HG03521 (cell line): ENCODE results near the gene HECTD4.
"Not testable (repeated sequence)": the region's sequence is repeated elsewhere in the genome, so short reads cannot be mapped to it uniquely, and the experiment has no call there.

ENCODE experiments used
- ATAC-seq: cut with Tn5 transposase; IDR thresholded peaks from one replicate; pipeline ENCODE4 v1.9.1; 2021; ENCODE audit warnings: mild to moderate bottlenecking, moderate library complexity; ENCODE audit not compliant: unreplicated experiment

Gene HECTD4

GRCh38 chr12:112164011-112164660 is 218.1 kb downstream of the HECTD4 start:
- ATAC-seq = no peak

- no peak for ATAC-seq
These were observed 218.7 kb downstream of the HECTD4 start for GRCh38 chr12:112163471-112163991.

DNA sequence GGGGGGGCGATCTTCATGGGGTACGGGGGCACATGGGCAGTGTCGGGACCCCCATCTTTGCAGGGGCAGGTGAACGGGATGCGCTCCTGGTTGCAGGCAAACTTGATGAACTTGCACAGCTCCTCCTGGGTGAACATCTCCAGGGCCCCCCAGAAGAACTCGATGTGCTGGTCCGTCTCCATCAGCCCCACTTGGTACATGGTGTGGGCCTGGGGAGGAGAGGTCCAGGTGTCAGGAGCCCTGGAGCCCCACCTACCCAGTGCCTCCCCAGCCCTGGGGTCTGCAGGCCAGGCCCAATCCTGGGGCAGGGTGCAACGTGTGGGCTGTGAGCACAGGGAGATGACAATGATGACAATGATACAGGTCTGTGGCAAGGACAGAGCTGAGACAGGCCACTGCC is 219.2 kb downstream of the HECTD4 start:
- no peak for ATAC-seq

- ATAC-seq = no peak
These were observed 219.9 kb downstream of the HECTD4 start for GRCh38 chr12:112162241-112162790.

GRCh38 chr12:112161711-112162110 is 220.5 kb downstream of the HECTD4 start:
- no peak for ATAC-seq

DNA sequence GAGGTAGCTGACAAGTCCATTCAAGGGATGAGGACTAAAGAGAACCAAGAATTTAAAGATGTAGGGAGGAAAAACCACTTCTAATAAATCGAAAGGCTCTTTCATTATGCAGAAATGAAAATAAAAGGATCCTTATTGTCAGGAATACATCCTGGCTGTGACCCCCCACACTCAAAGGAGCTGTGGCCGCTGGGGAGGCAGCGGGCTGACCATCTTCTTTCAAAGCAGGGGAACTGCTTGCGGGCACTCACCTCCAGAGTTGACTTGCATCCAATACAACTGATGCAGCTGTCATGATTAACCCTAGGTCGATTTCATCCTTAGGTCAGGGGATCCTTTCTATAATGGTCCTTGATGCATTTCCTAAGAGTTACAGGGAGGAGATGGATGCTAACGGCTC is 221.6 kb downstream of the HECTD4 start:
- ATAC-seq = no peak

GRCh38 chr12:112159146-112159541 is 223.1 kb downstream of the HECTD4 start:
- ATAC-seq = no peak

DNA sequence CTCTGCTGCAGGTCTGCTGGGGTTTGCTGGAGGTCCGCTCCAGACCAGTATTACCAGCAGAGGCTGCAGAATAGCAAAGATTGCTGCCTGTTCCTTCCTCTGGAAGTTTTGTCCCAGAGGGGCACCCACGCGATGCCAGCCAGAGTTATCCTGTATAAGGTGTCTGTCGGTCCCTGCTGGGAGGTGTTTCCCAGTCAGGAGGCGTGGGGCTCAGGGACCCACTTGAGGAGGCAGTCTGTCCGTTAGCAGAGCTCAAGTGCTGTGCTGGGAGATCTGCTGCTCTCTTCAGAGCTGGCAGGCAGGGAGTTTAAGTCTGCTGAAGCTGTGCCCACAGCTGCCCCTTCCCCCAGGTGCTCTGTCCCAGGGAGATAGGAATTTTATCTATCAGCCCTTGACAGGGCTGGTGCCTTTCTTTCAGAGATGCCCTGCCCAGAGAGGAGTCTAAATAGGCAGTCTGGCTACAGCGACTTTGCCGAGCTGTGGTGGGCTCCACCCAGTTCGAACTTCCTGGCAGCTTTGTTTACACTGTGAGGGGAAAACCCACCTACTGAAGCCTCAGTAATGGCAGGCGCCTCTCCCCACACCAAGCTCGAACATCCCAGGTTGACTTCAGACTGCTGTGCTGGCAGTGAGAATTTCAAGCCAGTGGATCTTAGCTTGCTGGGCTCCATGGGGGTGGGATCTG is 223.6 kb downstream of the HECTD4 start:
- ATAC-seq = not testable (repeated sequence)

GRCh38 chr12:112153893-112154219 is 228.4 kb downstream of the HECTD4 start:
- no peak for ATAC-seq

DNA sequence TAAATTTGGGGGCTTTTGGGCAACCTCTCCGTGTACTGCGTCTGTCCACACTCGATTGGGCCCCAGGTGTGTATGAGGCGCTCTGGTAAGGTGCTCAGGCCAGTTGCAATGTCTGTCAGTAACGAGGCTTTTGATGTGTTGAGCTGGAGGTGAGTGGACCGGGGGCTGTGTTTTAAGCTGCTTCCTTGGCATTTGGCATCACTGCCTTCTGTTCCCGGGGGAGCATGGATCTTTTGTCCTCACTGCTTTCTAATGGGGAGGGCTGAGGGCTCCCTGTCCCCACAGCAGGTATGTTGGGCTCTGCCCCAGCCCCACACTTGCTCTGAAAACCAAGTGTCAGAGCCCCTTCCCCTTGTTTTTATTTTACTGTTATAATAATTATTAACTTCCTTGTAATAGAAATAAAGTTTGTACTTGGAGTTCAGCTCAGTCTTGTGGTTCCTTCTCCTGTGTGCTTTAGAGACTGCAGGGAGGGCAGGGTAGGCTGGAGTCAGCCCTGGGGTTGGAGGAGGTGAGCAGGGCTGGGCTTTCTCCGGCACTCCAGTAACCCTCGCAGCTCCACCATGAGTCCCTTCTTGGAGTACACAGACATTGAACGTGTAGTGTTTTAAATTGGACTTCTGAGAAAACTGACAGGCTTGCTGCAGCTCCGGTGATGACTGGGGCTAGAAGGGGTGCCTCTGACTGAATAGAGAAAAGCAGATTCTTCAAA is 228.9 kb downstream of the HECTD4 start:
- ATAC-seq = no peak

DNA sequence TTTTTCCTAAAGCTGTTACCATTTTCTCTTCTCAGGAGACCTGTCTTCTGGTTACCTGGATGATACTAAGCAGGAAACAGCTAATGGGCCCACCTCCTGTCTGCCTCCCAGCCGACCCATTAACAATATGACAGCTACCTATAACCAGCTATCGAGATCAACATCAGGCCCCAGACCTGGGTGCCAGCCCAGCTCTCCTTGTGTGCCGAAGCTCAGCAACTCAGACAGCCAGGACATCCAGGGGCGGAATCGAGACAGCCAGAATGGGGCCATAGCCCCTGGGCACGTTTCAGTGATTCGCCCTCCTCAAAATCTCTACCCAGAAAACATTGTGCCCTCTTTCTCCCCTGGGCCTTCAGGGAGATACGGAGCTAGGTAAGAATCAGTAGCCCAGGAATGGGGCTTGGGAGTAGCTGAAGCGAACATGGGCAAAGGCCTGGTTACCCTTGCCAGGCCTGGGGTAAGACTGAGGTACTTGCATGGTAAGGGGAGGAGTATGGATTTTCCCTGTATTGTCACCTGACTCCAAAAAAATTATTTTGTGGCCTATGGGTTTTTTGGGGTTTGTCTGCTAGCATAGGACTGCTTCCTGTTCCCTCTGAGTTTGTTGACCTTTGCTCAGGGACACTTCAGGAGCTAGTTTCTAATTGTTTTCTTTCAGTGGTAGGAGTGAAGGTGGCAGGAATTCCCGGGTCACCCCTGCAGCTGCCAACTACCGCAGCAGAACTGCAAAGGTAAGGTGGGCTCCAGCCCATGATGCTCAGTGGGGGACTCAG is 230.3 kb downstream of the HECTD4 start:
- no peak for ATAC-seq

DNA sequence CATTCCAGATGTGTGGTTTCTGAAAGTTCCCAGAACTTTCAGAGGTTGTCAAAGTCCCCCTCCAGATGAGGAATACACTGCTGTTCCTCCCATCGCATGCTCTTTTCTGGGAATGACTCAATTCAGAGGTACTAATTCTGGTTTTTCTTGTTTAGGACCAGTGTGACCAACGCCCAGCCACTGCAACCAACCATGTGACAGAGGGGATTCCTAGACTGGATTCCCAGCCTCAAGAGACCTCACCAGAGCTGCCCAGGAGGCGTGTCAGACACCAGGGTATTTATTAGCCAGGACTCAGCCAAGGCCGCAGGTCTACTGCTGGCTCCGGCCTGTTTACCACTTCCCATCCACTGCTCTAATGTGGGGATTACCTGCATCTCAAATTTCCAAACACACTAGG is 232.6 kb downstream of the HECTD4 start:
- no peak for ATAC-seq

DNA sequence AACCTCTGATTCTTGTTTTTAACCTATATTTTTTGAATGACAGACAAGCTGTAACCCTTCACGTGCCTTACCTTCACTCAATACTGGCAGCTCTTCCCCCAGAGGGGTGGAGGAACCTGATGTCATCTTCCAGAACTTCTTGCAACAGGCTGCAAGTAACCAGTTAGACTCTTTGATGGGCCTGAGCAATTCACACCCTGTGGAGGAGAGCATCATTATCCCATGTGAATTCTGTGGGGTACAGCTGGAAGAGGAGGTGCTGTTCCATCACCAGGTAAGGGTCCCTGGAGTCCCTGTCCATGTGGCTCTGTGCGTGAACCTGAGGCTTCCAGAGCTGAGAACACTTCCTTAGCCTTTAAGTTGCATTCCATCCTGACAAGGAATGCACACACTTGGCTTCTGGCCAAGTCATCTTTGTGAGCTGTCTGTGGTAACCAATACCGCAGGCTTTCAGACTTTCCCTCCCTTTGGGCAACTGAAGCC is 234.2 kb downstream of the HECTD4 start:
- ATAC-seq = no peak

DNA sequence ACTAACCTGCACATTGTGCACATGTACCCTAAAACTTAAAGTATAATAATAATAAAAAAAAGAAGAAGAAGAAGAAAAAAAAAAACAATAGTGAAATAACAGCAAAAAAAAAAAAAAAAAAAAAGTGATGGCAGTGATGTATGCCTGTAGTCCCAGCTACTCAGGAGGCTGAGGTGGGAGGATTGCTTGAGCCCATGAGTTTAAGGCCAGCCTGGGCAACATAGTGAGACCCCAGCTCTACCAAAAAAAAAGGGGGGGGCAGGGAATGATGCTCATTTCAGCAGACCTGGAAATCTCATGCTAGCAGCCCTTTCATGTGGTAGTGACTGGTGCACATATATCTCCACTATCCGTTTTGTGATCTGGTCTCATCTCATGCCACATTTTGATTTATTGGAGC is 236.1 kb downstream of the HECTD4 start:
- ATAC-seq = no peak

- ATAC-seq = no peak
These were observed 241.5 kb downstream of the HECTD4 start for GRCh38 chr12:112140728-112141127.

- no peak for ATAC-seq
These were observed 247.5 kb downstream of the HECTD4 start for GRCh38 chr12:112134731-112135130.

GRCh38 chr12:112133418-112133817 is 248.8 kb downstream of the HECTD4 start:
- no peak for ATAC-seq

GRCh38 chr12:112131686-112132085 is 250.5 kb downstream of the HECTD4 start:
- ATAC-seq = no peak

DNA sequence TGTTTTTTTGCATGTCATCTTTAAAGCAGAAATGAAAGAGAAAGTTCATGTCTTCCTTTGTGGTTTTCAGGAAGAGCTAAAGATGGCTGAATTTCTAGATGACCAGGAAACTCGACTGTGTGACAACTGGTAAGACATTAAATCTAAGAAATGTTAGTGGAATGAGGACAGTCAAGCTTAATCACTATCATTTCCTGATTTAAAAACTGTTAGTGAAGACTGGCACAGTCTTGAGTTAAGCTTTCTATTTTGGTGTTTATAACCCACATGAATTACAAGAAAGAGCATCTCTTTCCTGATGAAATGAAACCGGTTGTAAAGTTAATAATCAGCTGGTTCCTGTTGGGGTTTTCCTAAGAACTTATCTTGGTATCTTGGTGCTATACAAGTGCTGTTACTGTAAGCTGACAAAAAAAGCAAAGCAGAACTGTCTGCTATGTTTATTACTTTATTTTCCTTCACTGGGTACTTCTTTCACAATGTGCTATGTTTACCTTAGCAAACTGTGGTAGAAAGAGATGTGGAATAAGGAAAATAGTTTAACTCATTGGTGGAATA is 251.7 kb downstream of the HECTD4 start:
- ATAC-seq = no peak

DNA sequence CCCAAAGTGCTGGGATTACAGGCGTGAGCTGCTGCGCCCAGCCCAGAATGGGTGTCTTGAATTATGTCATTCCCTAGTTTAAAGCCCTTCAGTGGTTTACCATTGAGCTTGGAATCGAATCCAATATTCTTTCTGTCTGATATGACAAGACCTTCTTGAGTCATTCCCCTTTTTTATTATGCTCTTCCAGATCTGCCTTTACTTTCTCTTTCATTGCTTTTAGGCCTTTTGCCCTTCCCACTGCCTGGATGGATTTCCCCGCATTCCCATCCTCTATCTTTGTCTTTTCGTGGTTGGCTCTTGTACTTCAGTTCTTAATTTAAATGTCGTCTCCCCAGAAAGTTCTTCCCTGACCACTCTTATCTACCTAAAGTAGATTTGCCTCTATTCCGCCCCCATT is 255.3 kb downstream of the HECTD4 start:
- ATAC-seq = no peak
